Fibroblast of mammary gland (primary cell): ENCODE data around the gene ERFE.

Experiments
- DNase-seq: peaks from one replicate; pipeline ENCODE4 v3.0.0-alpha.2; 2010; ENCODE audit warnings: low read depth
- H3K4me3 ChIP-seq: 2 replicates; pipeline ENCODE4 v1.5.1; 2011; ENCODE audit warnings: low read depth, mild to moderate bottlenecking, low read length, moderate library complexity; ENCODE audit not compliant: control insufficient read depth
- TF ChIP-seq, protein P1 (sequence below): conservative IDR thresholded peaks from 2 replicates; pipeline ENCODE4 v1.5.1; 2011; ENCODE audit warnings: low read depth, low read length, inconsistent platforms; ENCODE audit not compliant: control insufficient read depth, insufficient read depth

Gene ERFE

DNA sequence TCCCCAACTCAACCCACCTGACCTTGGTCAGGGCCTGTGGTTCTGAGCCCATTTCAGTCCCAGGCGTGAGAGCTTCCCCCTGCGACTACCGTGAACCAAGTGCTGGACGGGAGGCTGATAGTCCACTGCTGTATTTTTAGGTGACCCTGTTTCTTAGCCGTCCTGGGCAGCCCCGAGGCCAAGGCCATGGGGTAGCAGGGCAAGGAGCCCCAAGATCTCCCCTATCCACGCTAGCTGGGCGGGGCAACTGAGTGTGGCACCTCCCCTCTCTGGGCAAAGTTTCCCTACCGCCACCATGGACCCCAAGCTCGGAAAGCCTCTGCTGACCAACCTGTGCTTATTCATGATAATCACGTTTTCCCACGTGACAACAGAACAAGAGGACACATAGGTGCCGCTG is 20.9 kb upstream of the ERFE start:
- TF ChIP-seq, protein P1, sequence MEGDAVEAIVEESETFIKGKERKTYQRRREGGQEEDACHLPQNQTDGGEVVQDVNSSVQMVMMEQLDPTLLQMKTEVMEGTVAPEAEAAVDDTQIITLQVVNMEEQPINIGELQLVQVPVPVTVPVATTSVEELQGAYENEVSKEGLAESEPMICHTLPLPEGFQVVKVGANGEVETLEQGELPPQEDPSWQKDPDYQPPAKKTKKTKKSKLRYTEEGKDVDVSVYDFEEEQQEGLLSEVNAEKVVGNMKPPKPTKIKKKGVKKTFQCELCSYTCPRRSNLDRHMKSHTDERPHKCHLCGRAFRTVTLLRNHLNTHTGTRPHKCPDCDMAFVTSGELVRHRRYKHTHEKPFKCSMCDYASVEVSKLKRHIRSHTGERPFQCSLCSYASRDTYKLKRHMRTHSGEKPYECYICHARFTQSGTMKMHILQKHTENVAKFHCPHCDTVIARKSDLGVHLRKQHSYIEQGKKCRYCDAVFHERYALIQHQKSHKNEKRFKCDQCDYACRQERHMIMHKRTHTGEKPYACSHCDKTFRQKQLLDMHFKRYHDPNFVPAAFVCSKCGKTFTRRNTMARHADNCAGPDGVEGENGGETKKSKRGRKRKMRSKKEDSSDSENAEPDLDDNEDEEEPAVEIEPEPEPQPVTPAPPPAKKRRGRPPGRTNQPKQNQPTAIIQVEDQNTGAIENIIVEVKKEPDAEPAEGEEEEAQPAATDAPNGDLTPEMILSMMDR, result no peak
- DNase-seq, result no peak
- H3K4me3 ChIP-seq, result no peak overlapping the region

DNA sequence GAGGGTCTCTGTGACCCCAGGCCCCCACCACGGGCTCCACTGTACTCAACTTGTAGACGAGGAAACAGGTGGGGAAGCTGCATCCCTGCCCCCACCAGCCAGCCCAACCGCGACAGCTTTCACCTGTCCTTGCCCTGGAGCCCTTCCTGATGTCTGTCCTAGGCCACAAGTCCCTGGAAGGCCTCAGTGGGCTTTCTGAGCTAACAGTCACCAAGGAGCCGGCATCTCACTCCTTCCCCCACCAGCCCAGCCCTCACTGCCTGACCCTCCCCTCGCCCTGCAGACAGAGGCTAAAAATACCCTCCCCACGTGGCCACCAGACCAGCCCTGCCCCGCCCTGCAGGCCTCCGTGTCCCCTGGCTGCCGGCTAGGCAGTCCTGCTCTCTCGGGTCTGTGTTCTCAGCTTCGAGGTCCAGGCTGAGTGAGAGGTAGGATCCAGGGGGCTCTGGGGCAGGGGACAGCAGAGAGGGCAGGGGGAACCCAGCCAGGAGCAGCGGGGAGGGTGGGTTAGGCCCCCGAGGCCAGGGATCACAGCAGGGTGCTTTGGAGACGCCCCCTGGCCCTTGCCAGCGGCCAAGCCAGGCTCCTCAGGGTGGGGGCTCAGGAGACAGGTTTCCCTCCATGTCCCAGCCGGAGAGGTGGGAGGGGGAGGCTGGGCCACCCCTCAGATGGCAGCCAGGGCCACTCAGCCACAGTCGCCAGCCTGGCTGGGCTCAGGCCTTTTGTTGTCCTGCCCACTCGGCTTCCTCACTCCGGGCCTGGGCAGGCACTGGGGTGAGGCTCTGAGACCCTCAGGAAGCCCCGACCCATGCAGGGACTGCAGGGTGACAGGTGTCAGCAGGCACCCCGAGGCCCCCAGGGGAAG is 20.2 kb upstream of the ERFE start, which contains the start of gene KLHL30:
Gene KLHL30 (plus strand): TSS at position 338 of the 865 bp plus-strand sequence. CDS start 2,087 bp downstream, outside the sequence.
- DNase-seq, result no peak
- TF ChIP-seq, protein P1, result no peak
- no peak within 1 kb of the TSS for H3K4me3 ChIP-seq

DNA sequence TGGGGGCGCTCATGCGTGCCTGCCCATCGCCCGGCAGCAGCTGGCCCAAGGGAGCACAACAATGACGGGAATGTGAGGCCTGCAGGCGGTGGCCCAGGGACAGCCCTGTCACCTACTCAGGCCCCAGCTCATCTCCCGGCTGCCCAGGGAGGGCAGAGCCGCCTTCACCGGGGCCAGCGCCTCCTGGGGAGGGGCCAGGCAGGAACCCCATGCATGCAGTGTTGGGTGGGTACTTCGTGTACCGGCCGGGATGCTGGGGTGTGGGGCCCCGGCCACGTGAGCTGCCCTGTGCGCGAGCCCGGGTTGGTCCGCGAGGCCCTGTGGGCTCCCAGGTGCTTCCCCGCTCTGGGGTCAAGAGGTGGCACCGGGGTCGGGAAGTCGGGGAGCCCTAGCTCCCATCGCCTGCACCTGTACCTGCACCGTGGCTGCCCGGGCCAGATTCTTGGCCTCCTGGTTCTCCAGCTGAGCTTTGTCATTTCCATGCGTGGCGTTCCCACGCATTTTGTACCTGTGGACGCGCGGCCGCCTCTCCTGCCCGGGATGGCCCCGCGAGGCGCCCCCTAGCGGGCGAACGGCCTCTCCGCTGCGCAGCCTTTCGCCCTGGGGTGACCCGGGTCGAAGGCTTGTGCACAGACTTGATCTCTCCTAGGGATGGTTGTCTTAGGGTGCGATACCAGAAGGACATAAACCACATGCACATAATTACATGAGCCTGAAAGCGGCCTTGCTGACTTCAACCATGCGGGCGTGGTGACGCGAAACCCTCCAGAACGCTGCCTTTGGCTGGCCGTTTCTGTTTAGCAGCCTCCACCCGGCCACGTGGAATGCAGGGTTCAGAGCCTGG is 19.4 kb upstream of the ERFE start:
- no peak overlapping the region for H3K4me3 ChIP-seq
- TF ChIP-seq, protein P1, result peak; percentile 39
- no peak for DNase-seq

DNA sequence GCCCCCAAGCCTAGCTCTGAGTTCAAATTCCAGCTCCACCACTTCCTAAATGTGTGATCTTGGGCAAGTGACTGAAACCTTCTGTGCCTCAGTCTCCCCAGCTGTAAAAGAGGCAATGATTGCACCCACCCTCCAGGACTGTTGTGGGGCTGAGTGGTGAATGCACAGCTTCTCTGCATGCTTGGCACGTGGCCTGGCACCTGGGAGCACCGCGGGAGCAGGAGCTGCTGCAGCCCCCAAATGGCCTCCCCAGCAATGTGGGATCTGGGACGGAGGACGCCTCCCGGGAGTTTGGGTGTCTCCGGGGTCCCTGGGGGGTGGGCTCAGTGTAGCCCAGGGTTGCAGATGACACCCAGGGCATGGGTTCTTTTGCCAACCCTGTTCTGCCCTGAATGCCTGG is 18.7 kb upstream of the ERFE start:
- no peak overlapping the region for H3K4me3 ChIP-seq
- DNase-seq, result no peak
- TF ChIP-seq, protein P1, result no peak

DNA sequence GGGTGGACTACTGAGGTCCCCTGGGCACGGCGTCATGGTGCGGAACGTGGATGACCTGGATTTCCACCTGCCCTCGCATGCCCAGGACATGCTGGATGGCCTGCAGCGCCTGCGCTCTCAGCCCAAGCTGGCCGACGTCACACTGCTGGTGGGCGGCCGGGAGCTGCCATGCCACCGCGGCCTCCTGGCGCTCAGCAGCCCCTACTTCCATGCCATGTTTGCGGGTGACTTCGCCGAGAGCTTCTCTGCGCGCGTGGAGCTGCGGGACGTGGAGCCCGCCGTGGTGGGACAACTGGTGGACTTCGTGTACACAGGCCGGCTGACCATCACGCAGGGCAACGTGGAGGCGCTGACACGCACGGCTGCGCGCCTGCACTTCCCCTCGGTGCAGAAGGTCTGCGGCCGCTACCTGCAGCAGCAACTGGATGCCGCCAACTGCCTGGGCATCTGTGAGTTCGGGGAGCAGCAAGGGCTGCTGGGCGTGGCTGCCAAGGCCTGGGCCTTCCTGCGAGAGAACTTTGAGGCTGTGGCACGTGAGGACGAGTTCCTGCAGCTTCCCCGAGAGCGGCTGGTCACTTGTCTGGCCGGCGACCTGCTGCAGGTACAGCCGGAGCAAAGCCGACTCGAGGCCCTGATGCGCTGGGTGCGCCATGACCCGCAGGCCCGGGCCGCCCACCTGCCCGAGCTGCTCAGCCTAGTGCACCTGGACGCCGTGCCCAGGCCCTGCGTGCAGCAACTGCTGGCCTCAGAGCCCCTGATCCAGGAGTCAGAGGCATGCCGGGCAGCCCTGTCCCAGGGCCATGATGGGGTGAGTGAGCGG is 17.8 kb upstream of the ERFE start:
- no peak for DNase-seq
- H3K4me3 ChIP-seq, result no peak overlapping the region
- TF ChIP-seq, protein P1, result no peak
